NCI-H1105 treated with DMSO at 0.1 percent for 48 hours (cell line): ENCODE data around the gene SLC15A4.

Source experiments
- DNase-seq: peaks from one replicate; lab custom pipeline; 2025; lab: John Stamatoyannopoulos, UW

Gene SLC15A4

GRCh38 chr12:128794661-128795529, 28.9 kb downstream of the SLC15A4 start:
- DNase-seq = no peak

GRCh38 chr12:128793701-128794100, 30.1 kb downstream of the SLC15A4 start:
- DNase-seq = no peak

GRCh38 chr12:128792881-128793280, 30.9 kb downstream of the SLC15A4 start:
- no peak for DNase-seq

- no peak for DNase-seq
Observed at GRCh38 chr12:128792398-128792797, 31.4 kb downstream of the SLC15A4 start.

GRCh38 chr12:128791395-128792322, 32.1 kb downstream of the SLC15A4 start:
- DNase-seq = no peak

- DNase-seq = no peak
Observed at GRCh38 chr12:128790653-128791373, 32.9 kb downstream of the SLC15A4 start.

- no peak for DNase-seq
Observed at GRCh38 chr12:128790221-128790620, 33.5 kb downstream of the SLC15A4 start.

GRCh38 chr12:128789356-128789929, 34.3 kb downstream of the SLC15A4 start:
- DNase-seq = no peak

- DNase-seq = no peak
Observed at GRCh38 chr12:128787827-128788226, 35.9 kb downstream of the SLC15A4 start.

- DNase-seq = no peak
Observed at GRCh38 chr12:128786741-128787391, 36.9 kb downstream of the SLC15A4 start.

- no peak for DNase-seq
Observed at GRCh38 chr12:128784030-128784760, 39.6 kb downstream of the SLC15A4 start.

- DNase-seq = no peak
Observed at GRCh38 chr12:128783129-128783574, 40.6 kb downstream of the SLC15A4 start.

- no peak for DNase-seq
Observed at GRCh38 chr12:128779901-128780300, 43.9 kb downstream of the SLC15A4 start.

- no peak for DNase-seq
Observed at GRCh38 chr12:128772249-128772648, 51.5 kb downstream of the SLC15A4 start.

- no peak for DNase-seq
Observed at GRCh38 chr12:128771681-128772080, 52.1 kb downstream of the SLC15A4 start.

GRCh38 chr12:128767518-128767917, 56.2 kb downstream of the SLC15A4 start:
- DNase-seq = no peak

- no peak for DNase-seq
Observed at GRCh38 chr12:128766738-128767501, 56.8 kb downstream of the SLC15A4 start.

- no peak for DNase-seq
Observed at GRCh38 chr12:128763395-128763794, 60.4 kb downstream of the SLC15A4 start.

GRCh38 chr12:128761379-128761790, 62.4 kb downstream of the SLC15A4 start:
- DNase-seq = no peak

- DNase-seq = no peak
Observed at GRCh38 chr12:128755566-128755965, 68.2 kb downstream of the SLC15A4 start.
